PC-9 (cell line): ENCODE results near the gene ATRN. TPM values are rescaled to one million over a fixed set of nuclear protein-coding genes. Genes with fewer than 3 reads are reported as not detected.

Source experiments
- BruUV-seq: library from RNA; stranded (reverse); fragments of 400-500 nt; replicated peaks from 2 replicates; lab custom pipeline; 2021; lab: Mats Ljungman, UMichigan
- CTCF ChIA-PET: fragments of 300-600 bp; sonication (Branson Sonifier 250); formaldehyde crosslinking; loops from one replicate; lab custom pipeline; 2022; ENCODE audit warnings: antibody characterized with exemption; lab: Charles Lee
- POLR2A ChIA-PET: fragments of 300-600 bp; sonication (Branson Sonifier 250); formaldehyde crosslinking; loops from one replicate; lab custom pipeline; 2022; ENCODE audit warnings: antibody characterized with exemption; ENCODE audit not compliant: unreplicated experiment; lab: Charles Lee
- DNase-seq, 2 experiments: peaks; one replicate each; pipeline versions ENCODE4 v3.0.0 to v3.0.0-alpha.2; 2015 to 2022; ENCODE audit warnings: mixed read lengths in 1 of 2
- H2AFZ ChIP-seq: fragments of 200-600 bp; sonication (generic); 2 replicates; pipeline ENCODE4 v1.8.1; 2017; ENCODE audit warnings: antibody characterized with exemption
- H3F3A ChIP-seq: fragments of 200-600 bp; sonication (generic); 2 replicates; pipeline ENCODE4 v1.8.1; 2017; ENCODE audit warnings: antibody characterized with exemption, mild to moderate bottlenecking, low read depth; ENCODE audit not compliant: insufficient read depth
- H3K27ac ChIP-seq: fragments of 200-600 bp; sonication (generic); 2 replicates; pipeline ENCODE4 v1.6.1; 2016; ENCODE audit warnings: mixed run types
- H3K27me3 ChIP-seq: fragments of 200-600 bp; sonication (generic); 2 replicates; pipeline ENCODE4 v1.6.1; 2016; ENCODE audit warnings: low read depth, mixed run types; ENCODE audit not compliant: insufficient read depth
- H3K36me3 ChIP-seq: fragments of 200-600 bp; sonication (generic); 2 replicates; pipeline ENCODE4 v1.6.1; 2016; ENCODE audit warnings: low read depth, mixed run types
- H3K4me1 ChIP-seq: fragments of 200-600 bp; sonication (generic); replicated peaks from 2 replicates; pipeline ENCODE4 v1.6.1; 2016; ENCODE audit warnings: mixed run types; ENCODE audit not compliant: insufficient read depth
- H3K4me2 ChIP-seq: fragments of 200-600 bp; sonication (generic); 2 replicates; pipeline ENCODE4 v1.6.1; 2017; ENCODE audit warnings: mixed run types
- H3K4me3 ChIP-seq: fragments of 200-600 bp; sonication (generic); 2 replicates; pipeline ENCODE4 v1.6.1; 2016; ENCODE audit warnings: mixed run types
- H3K79me2 ChIP-seq: fragments of 200-600 bp; sonication (generic); 2 replicates; pipeline ENCODE4 v1.6.1; 2017; ENCODE audit warnings: low read depth, mixed run types
- H3K9me2 ChIP-seq: fragments of 200-600 bp; sonication (generic); 2 replicates; pipeline ENCODE4 v1.8.1; 2017; ENCODE audit warnings: mild to moderate bottlenecking; ENCODE audit not compliant: insufficient read depth
- H3K9me3 ChIP-seq: fragments of 200-600 bp; sonication (generic); 2 replicates; pipeline ENCODE4 v1.8.1; 2016; ENCODE audit warnings: low read depth; ENCODE audit not compliant: insufficient read depth
- H4K20me1 ChIP-seq: fragments of 200-600 bp; sonication (generic); 2 replicates; pipeline ENCODE4 v1.8.1; 2017; ENCODE audit not compliant: insufficient read depth
- CTCF ChIP-seq: fragments of 200-600 bp; sonication (generic); conservative IDR thresholded peaks from 2 replicates; pipeline ENCODE4 v1.6.1; 2017; ENCODE audit warnings: mixed run types, antibody characterized with exemption, mild to moderate bottlenecking, moderate library complexity
- EZH2 ChIP-seq: fragments of 200-600 bp; sonication (generic); IDR thresholded peaks from 2 replicates; pipeline ENCODE4 v1.8.0; 2017; ENCODE audit warnings: antibody characterized with exemption, low read depth
- intact Hi-C: fragments of 100-400 bp; cut with micrococcal nuclease; formaldehyde crosslinking; loops from one replicate; pipeline ENCODE4 v1.10.0; 2022; ENCODE audit not compliant: unreplicated experiment
- total RNA-seq: library from RNA; stranded (reverse); gene quantifications from 2 replicates; pipeline ENCODE4 v1.2.3, GENCODE V29; 2021

ATRN gene
- total RNA-seq, 1 experiment from 2014 or later = 34.9 TPM

GRCh38 chr20:3680701-3681351 lies 210.0 kb downstream of the ATRN start:
- no peak overlapping the region for H3K4me3 ChIP-seq
- H3K4me1 ChIP-seq = no peaks in the 10 kb centered on the region
- TF ChIP-seq CTCF = no peak
- TF ChIP-seq EZH2 = no peak
- no peaks in the 10 kb centered on the region for H3K36me3 ChIP-seq
- no peak overlapping the region for H3K4me2 ChIP-seq
- DNase-seq = no peak
- intact Hi-C loops = no loop called here
- ChIA-PET CTCF (interaction anchor here (0.5 kb wide), 1 partner anchor 503 kb away, joined by 6 read pairs; no protein-coding TSS in a partner anchor), POLR2A (no interaction called here)
- H3F3A ChIP-seq = no peaks in the 10 kb centered on the region
- no peaks in the 10 kb centered on the region for H3K9me3 ChIP-seq
- no peak overlapping the region for H2AFZ ChIP-seq
- BruUV-seq = no TSS peak
- peaks cover 13% of the 10 kb centered on the region; the same call in 1 of the 2 replicates for H3K27me3 ChIP-seq
- H4K20me1 ChIP-seq = no peaks in the 10 kb centered on the region
- H3K9me2 ChIP-seq = no peaks in the 10 kb centered on the region
- no peaks in the 10 kb centered on the region for H3K79me2 ChIP-seq
- H3K27ac ChIP-seq = no peak overlapping the region

GRCh38 chr20:3681352-3681930 lies 210.6 kb downstream of the ATRN start:
- BruUV-seq = no TSS peak
- Histone ChIP-seq H3K4me3 (no peak overlapping the region), H3K27ac (no peak overlapping the region), H2AFZ (no peak overlapping the region), H4K20me1 (no peaks in the 10 kb centered on the region), H3K9me3 (no peaks in the 10 kb centered on the region), H3K79me2 (no peaks in the 10 kb centered on the region), H3K4me2 (no peak overlapping the region), H3K9me2 (no peaks in the 10 kb centered on the region), H3K4me1 (no peaks in the 10 kb centered on the region), H3F3A (no peaks in the 10 kb centered on the region), H3K27me3 (peaks cover 13% of the 10 kb centered on the region; the same call in 1 of the 2 replicates), H3K36me3 (no peaks in the 10 kb centered on the region)
- TF ChIP-seq EZH2 = no peak
- no peak for TF ChIP-seq CTCF
- intact Hi-C loops = no loop called here
- ChIA-PET CTCF (interaction anchor here (0.5 to 0.6 kb wide), 2 partner anchors 30 to 503 kb away, joined by 4 to 6 read pairs; no protein-coding TSS in a partner anchor), POLR2A (no interaction called here)
- DNase-seq = no peak

GRCh38 chr20:3681931-3682781 lies 211.3 kb downstream of the ATRN start, which contains the start of gene ADAM33:
TSS of gene ADAM33 (minus strand) at chr20:3682010. CDS start at chr20:3682004, 6 bp downstream.
- no peak for DNase-seq
- no peaks in the 10 kb centered on the region for H3K36me3 ChIP-seq
- H3K4me3 ChIP-seq = no peak within 1 kb of the TSS
- CTCF ChIA-PET = interaction anchor here (0.6 to 0.7 kb wide), 2 partner anchors 29 to 163 kb away, joined by 4 to 18 read pairs; no protein-coding TSS in a partner anchor
- BruUV-seq = no TSS peak
- H3K27me3 ChIP-seq = peaks cover 19% of the 10 kb centered on the region; the same call in 1 of the 2 replicates
- POLR2A ChIA-PET = no interaction called here
- H3K4me2 ChIP-seq = no peak within 1 kb of the TSS
- no peaks in the 10 kb centered on the region for H3K4me1 ChIP-seq
- no peaks in the 10 kb centered on the region for H3K9me3 ChIP-seq
- H3K9me2 ChIP-seq = no peaks in the 10 kb centered on the region
- H3F3A ChIP-seq = no peaks in the 10 kb centered on the region
- TF ChIP-seq EZH2 (no peak), CTCF (no peak)
- no peak within 1 kb of the TSS for H2AFZ ChIP-seq
- no peaks in the 10 kb centered on the region for H3K79me2 ChIP-seq
- no peaks in the 10 kb centered on the region for H4K20me1 ChIP-seq
- no peak within 1 kb of the TSS for H3K27ac ChIP-seq
- intact Hi-C loops = no loop called here
